Measurements from ENCODE around the gene KBTBD8.

KBTBD8 gene

DNA sequence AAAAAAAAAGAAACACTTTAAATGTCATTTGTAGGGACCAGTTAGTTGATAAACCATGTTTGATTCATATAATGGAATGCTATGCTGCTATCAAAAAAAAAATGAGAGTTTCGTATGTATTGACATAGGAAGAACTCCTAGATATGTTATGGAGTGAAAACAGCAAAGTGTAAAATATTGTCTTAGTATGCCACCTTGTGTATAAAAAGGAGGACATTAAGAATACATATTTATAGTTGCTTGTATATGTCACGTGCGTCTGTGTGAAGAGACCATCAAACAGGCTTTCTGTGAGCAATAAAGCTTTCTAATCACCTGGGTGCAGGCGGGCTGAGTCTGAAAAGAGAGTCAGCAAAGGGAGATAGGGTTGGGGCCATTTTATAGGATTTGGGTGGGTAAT lies 39.5 kb downstream of the KBTBD8 start:
- no peak for DNase-seq

DNA sequence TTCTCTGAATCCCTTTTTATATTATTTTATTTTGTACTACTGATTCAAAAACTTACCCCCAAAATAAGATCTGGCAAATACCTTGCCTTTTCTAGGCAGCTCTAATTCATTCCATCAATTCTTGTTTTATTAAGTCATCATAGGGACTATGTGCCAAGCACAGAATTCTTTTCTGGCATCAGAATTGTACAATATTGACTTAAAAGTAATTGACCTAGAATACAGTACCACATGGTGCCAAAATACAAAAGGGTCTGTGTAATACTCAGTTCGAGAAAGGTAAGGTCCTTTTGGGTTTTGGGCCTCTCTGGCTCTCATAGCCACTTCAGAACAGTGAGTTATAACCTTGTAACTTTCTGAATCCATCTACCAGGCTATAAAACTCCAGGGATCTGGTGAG lies 46.2 kb downstream of the KBTBD8 start:
- DNase-seq: no peak

DNA sequence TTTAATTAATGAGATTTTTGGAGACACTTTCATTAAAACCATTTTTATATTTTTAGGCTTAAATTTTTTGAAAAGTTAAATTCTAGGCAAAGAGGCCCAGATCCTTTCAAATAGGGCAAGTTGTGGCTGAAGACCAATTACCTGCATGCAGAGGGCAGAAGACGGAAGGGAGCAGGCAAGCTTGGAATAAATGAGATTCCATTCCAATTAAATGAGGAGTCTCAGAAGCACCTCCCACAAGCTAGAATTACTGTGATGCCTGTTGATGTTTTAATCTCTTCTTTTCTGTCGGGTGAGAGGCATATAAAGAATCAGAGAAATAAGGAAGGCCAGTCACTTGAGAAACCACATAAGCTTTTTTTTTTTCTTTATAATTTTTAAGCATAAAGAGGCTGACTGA lies 46.8 kb downstream of the KBTBD8 start:
- no peak for DNase-seq

DNA sequence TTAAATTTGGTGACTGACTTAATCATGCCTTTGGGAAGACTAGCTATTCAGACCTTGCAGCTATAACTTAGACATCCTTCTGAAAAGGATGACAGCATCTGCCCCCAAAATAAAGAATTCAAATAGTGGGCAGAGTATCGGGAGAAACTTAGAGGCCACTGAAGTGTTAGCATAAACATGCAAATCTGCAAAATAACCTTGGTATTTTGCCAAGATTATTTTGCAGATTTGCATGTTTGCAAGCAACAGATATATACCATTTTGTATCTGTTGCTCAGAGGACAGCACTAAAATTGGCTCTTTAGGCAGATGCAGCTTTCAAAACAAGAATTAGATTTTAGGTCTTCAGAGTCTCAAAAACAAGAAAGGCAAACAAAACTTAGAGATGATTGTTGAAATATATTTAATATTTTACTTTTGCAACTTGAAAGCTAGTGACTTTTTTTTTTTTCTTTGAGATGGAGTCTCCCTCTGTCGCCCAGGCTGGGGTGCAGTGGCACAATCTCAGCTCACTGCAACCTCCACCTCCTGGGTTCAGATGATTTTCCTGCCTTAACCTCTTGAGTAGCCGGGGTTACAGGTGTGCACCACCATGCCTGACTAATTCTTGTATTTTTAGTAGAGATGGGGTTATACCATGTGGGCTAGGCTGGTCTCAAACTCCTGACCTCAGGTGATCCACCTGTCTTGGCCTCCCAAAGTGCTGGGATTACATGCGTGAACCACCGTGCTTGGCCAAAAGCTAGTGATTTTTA lies 47.8 kb downstream of the KBTBD8 start:
- no peak for DNase-seq

DNA sequence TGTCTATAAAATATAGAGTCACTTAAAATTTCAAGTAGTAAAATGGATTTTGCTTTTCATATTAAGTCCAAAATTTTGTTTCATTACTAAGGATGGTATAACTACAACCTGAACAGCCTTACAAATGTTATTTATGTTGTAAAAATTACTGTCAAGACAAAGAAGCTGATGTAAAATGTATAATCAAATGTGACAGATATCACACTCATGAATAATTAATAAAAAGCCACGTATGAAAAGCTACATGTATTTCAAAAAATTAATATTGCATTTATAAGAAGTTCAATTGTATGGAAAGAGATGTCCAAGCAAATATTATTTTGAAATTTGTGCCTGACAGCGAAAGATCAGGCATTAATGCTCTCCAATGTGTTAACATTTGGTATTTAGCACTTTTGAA lies 48.9 kb downstream of the KBTBD8 start:
- DNase-seq: no peak

DNA sequence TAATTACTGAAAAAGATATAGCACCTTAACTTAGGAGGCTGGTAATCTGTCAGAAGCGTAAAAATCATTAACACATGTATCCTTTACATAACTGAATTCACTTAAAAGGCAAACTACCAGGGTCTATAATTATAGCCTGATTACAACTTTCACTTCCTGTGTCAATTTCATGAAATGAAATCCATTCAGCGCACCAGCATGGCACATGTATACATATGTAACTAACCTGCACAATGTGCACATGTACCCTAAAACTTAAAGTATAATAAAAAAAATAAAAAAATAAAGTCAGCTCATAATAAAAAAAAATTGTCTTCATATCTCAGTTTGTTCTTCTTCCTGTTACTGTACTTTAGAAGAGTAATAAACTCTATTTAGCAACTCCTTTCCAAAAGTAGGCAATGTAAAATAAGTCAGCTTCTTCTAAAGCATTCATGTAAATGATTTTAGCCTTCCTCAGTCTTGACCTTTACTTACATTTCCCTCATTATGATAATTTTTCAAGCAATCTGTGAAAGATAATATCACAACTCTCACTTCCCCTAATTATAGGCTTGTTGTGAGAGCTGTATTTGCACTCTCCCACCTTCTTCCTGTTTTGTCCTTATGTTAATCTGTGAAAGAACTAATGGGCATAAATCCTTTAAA lies 50.1 kb downstream of the KBTBD8 start:
- DNase-seq: no peak

DNA sequence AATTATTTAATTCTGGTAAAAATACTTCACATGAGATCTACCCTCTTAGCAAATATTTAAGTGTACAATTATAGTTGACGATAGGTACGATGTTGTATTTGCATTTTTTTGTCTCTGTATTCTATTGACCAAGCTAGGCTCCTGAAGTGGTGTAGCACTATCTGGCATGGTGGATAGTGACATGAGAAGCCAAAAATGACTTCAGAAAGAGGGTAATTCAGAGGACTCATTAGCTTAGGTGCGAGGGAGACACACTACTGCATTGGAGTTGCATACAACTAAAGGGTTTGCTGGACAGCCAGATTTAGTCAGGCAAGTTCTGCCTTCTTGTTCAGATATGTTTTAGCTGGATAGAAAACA lies 50.6 kb downstream of the KBTBD8 start:
- DNase-seq: no peak

DNA sequence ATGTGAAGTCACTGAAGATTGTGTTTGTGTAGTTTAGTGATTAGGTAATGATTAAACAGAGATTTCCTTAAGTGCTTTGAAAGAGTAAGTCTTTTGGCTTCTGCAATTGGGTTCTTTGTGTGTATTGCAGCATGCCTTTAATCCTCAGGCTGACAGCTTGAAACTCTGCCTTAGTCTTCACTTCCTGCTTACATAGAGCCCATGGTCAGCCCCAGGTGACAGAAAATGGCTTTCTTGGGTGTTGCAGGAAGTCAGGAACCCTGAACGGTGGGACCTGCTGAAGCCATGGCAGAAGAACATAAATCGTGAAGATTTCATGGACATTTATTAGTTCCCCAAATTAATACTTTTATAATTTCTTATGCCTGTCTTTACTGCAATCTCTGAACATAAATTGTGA lies 61.3 kb downstream of the KBTBD8 start:
- no peak for DNase-seq
